HepG2 (cell line): ENCODE results near the gene SPATA13.

Source experiments
- CTCF ChIP-seq: sonication (generic); formaldehyde crosslinking; IDR thresholded peaks from 2 replicates; pipeline ENCODE4 v1.5.0; 2020; ENCODE audit warnings: mild to moderate bottlenecking, missing genetic modification reagents, moderate library complexity
- NCOR1 ChIP-seq: fragments of 200-600 bp; sonication (generic); IDR thresholded peaks from 2 replicates; pipeline ENCODE4 v1.7.0; 2017; ENCODE audit warnings: antibody characterized with exemption, low read length, borderline replicate concordance
- SMARCE1 ChIP-seq: fragments of 450-650 bp; IDR thresholded peaks from 2 replicates; pipeline ENCODE4 v1.6.1; 2017; ENCODE audit warnings: borderline replicate concordance
- TCF12 ChIP-seq, 2 experiments: fragments of 450-650 bp in 1 of 2; sonication (generic) in 1 of 2; formaldehyde crosslinking in 1 of 2; IDR thresholded peaks; 2 replicates each; pipeline versions ENCODE4 v1.6.1 to v1.8.0; 2017 to 2022; ENCODE audit warnings: antibody characterized with exemption in 1 of 2, mild to moderate bottlenecking in 1 of 2, missing genetic modification reagents in 1 of 2, moderate library complexity in 1 of 2
- TEAD2 ChIP-seq: sonication (generic); formaldehyde crosslinking; IDR thresholded peaks from 2 replicates; pipeline ENCODE4 v1.9.0; 2021; ENCODE audit warnings: missing genetic modification reagents
- ZNF329 ChIP-seq: sonication (generic); formaldehyde crosslinking; IDR thresholded peaks from 2 replicates; pipeline ENCODE4 v1.9.0; 2021; ENCODE audit warnings: low read depth, mild to moderate bottlenecking, missing genetic modification reagents
- TF ChIP-seq, protein P1 (sequence below): sonication (generic); formaldehyde crosslinking; IDR thresholded peaks from 2 replicates; pipeline ENCODE4 v1.4.0; 2020; ENCODE audit warnings: mild to moderate bottlenecking, missing genetic modification reagents

DNA sequence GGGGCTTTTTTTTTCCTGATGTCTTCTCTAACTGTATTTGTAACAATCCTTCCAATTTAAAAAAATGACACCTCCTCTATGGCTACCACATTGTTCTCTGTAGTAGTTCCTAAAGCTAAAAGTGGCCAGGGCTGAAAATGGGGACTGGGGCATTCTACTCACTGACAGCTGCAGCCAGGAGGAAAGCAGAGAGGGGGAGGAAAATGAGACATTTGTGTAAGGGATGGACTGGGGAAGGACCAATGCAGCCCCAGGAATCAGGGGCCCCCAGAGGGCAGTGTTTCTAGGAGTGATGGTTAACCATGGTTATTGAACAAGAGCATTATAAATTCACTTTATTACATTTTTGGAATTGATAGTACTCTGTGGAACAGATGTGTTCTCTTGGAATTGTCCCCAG lies 114.5 kb downstream of the SPATA13 start:
- TF ChIP-seq TEAD2: no peak
- TF ChIP-seq NCOR1: no peak
- no peak for TF ChIP-seq SMARCE1
- TF ChIP-seq CTCF (CRISPR knock-in tag): no peak
- no peak for TF ChIP-seq ZNF329 (CRISPR knock-in tag)
- TF ChIP-seq, protein P1, sequence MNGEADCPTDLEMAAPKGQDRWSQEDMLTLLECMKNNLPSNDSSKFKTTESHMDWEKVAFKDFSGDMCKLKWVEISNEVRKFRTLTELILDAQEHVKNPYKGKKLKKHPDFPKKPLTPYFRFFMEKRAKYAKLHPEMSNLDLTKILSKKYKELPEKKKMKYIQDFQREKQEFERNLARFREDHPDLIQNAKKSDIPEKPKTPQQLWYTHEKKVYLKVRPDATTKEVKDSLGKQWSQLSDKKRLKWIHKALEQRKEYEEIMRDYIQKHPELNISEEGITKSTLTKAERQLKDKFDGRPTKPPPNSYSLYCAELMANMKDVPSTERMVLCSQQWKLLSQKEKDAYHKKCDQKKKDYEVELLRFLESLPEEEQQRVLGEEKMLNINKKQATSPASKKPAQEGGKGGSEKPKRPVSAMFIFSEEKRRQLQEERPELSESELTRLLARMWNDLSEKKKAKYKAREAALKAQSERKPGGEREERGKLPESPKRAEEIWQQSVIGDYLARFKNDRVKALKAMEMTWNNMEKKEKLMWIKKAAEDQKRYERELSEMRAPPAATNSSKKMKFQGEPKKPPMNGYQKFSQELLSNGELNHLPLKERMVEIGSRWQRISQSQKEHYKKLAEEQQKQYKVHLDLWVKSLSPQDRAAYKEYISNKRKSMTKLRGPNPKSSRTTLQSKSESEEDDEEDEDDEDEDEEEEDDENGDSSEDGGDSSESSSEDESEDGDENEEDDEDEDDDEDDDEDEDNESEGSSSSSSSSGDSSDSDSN (CRISPR knock-in tag): no peak
- no peak for TF ChIP-seq TCF12 (IDR thresholded peaks at IDR 0.05)
- TF ChIP-seq TCF12 (CRISPR knock-in tag; IDR thresholded peaks at IDR 0.05): no peak
